CD14-positive monocyte (primary cell): Measurements from ENCODE around the gene TP53RK. TPM values are rescaled to one million over a fixed set of nuclear protein-coding genes. Genes with fewer than 3 reads are reported as not detected.

Experiments used
- DNase-seq, 3 donors: peaks; one replicate each; pipeline ENCODE4 v3.0.0-alpha.2; 2011 to 2022
- H2AFZ ChIP-seq: 2 replicates; pipeline ENCODE4 v1.6.0; 2012; ENCODE audit warnings: mild to moderate bottlenecking, low read depth, low read length, inconsistent platforms; ENCODE audit not compliant: insufficient read depth, poor library complexity, severe bottlenecking
- H3K27ac ChIP-seq, 2 donors: 1 replicate in 1 of 2; 2 replicates in 1 of 2; pipeline ENCODE4 v1.5.1; 2012 to 2013; ENCODE audit warnings: low read length in 2 of 2, control low read depth in 1 of 2, inconsistent platforms in 1 of 2, low read depth in 1 of 2, mild to moderate bottlenecking in 1 of 2
- H3K27me3 ChIP-seq, 2 donors: one replicate each; pipeline versions ENCODE4 v1.6.0 to v1.6.1; 2011 to 2013; ENCODE audit warnings: low read length in 2 of 2; ENCODE audit not compliant: control insufficient read depth in 2 of 2, insufficient read depth in 2 of 2
- H3K36me3 ChIP-seq, 2 donors: replicated peaks in 1 of 2; 1 replicate in 1 of 2; 2 replicates in 1 of 2; pipeline versions ENCODE4 v1.5.1 to v1.6.1; 2012 to 2013; ENCODE audit warnings: low read length in 2 of 2, control low read depth in 1 of 2, inconsistent platforms in 1 of 2, mild to moderate bottlenecking in 1 of 2; ENCODE audit not compliant: insufficient read depth in 2 of 2, control insufficient read depth in 1 of 2
- H3K4me1 ChIP-seq, 2 donors: 1 replicate in 1 of 2; 2 replicates in 1 of 2; pipeline versions ENCODE4 v1.5.1 to v1.6.1; 2012 to 2013; ENCODE audit warnings: low read length in 2 of 2, control low read depth in 1 of 2, inconsistent platforms in 1 of 2, mild to moderate bottlenecking in 1 of 2, moderate library complexity in 1 of 2; ENCODE audit not compliant: insufficient read depth in 2 of 2, control insufficient read depth in 1 of 2
- H3K4me2 ChIP-seq: replicated peaks from 2 replicates; pipeline ENCODE3; 2012; ENCODE audit warnings: low read length, moderate library complexity, mild to moderate bottlenecking; ENCODE audit not compliant: poor library complexity, severe bottlenecking; ENCODE audit errors: extremely low read depth
- H3K4me3 ChIP-seq, 3 experiments: fragments of 200-600 bp in 1 of 3; sonication (generic) in 1 of 3; replicated peaks in 1 of 3; 1 replicate in 2 of 3; 2 replicates in 1 of 3; pipeline ENCODE4 v1.5.1; 2011 to 2013; ENCODE audit warnings: low read length in 3 of 3, mild to moderate bottlenecking in 3 of 3, control low read depth in 2 of 3, low read depth in 2 of 3, inconsistent platforms in 1 of 3, moderate library complexity in 1 of 3
- H3K79me2 ChIP-seq: 2 replicates; pipeline ENCODE4 v1.6.0; 2012; ENCODE audit warnings: mild to moderate bottlenecking, control low read depth, inconsistent platforms, low read length, moderate library complexity; ENCODE audit not compliant: insufficient read depth
- H3K9ac ChIP-seq: 2 replicates; pipeline ENCODE4 v1.6.0; 2017; ENCODE audit warnings: low read length, mild to moderate bottlenecking; ENCODE audit not compliant: insufficient read depth, poor library complexity, severe bottlenecking
- H3K9me3 ChIP-seq, 2 donors: replicated peaks in 1 of 2; 1 replicate in 1 of 2; 2 replicates in 1 of 2; pipeline versions ENCODE4 v1.5.1 to v1.6.1; 2012 to 2013; ENCODE audit warnings: low read length in 2 of 2, control low read depth in 1 of 2; ENCODE audit not compliant: control insufficient read depth in 1 of 2, insufficient read depth in 1 of 2
- H4K20me1 ChIP-seq: 2 replicates; pipeline ENCODE4 v1.6.0; 2012; ENCODE audit warnings: mild to moderate bottlenecking, low read length, control low read depth, moderate library complexity; ENCODE audit not compliant: insufficient read depth
- H3K27ac Mint-ChIP-seq, 7 donors: one replicate each; pipeline ENCODE4 v1.8.0; 2020; ENCODE audit warnings: mild to moderate bottlenecking in 7 of 7, mixed read lengths in 7 of 7, moderate library complexity in 6 of 7, inconsistent platforms in 2 of 7
- H3K27me3 Mint-ChIP-seq, 3 donors: one replicate each; pipeline ENCODE4 v1.8.0; 2021 to 2022; ENCODE audit warnings: low read depth in 3 of 3, mild to moderate bottlenecking in 3 of 3, mixed read lengths in 3 of 3, moderate library complexity in 3 of 3, inconsistent platforms in 1 of 3
- H3K36me3 Mint-ChIP-seq, 2 donors: one replicate each; pipeline ENCODE4 v1.8.0; 2020; ENCODE audit warnings: mixed read lengths in 2 of 2, inconsistent platforms in 1 of 2, mild to moderate bottlenecking in 1 of 2
- H3K4me1 Mint-ChIP-seq: one replicate; pipeline ENCODE4 v1.8.0; 2020; ENCODE audit warnings: mild to moderate bottlenecking, mixed read lengths
- H3K4me3 Mint-ChIP-seq, 2 donors: one replicate each; pipeline ENCODE4 v1.8.0; 2020; ENCODE audit warnings: mild to moderate bottlenecking in 2 of 2, mixed read lengths in 2 of 2, moderate library complexity in 1 of 2
- H3K9me3 Mint-ChIP-seq, 7 donors: one replicate each; pipeline ENCODE4 v1.8.0; 2020 to 2022; ENCODE audit warnings: mixed read lengths in 7 of 7, mild to moderate bottlenecking in 6 of 7, moderate library complexity in 6 of 7, inconsistent platforms in 2 of 7
- whole genome bisulfite sequencing: methylation state at CpG from one replicate; pipeline ENCODE4 v1.1.5; 2013; ENCODE audit warnings: missing lambda C conversion rate; ENCODE audit not compliant: insufficient coverage; 5-methylcytosine and 5-hydroxymethylcytosine counted together
- intact Hi-C, 2 donors: fragments of 100-400 bp; cut with micrococcal nuclease; formaldehyde crosslinking; loops; one replicate each; pipeline versions ENCODE4 v1.15.0 to v1.15.1; 2023
- polyA plus RNA-seq, 3 donors: library from polyadenylated mRNA; depleted of rRNA in 1 of 3; unstranded in 2 of 3; stranded (reverse) in 1 of 3; fragments of 300-500 nt in 2 of 3; fragments of >200 nt in 1 of 3; fragmentation: Illumina TruSeq in 2 of 3; gene quantifications; 1 replicate in 2 of 3; 2 replicates in 1 of 3; pipeline ENCODE4 v1.2.3, GENCODE V29; 2012 to 2021
- TF ChIP-seq, protein P1 (sequence below): fragments of 200-600 bp; IDR thresholded peaks from one replicate; pipeline ENCODE4 v1.8.0; 2022; ENCODE audit warnings: antibody characterized with exemption, mild to moderate bottlenecking

TP53RK gene
- polyA plus RNA-seq, 3 donors, result 1.4 to 10.9 (median 9.5) TPM

DNA sequence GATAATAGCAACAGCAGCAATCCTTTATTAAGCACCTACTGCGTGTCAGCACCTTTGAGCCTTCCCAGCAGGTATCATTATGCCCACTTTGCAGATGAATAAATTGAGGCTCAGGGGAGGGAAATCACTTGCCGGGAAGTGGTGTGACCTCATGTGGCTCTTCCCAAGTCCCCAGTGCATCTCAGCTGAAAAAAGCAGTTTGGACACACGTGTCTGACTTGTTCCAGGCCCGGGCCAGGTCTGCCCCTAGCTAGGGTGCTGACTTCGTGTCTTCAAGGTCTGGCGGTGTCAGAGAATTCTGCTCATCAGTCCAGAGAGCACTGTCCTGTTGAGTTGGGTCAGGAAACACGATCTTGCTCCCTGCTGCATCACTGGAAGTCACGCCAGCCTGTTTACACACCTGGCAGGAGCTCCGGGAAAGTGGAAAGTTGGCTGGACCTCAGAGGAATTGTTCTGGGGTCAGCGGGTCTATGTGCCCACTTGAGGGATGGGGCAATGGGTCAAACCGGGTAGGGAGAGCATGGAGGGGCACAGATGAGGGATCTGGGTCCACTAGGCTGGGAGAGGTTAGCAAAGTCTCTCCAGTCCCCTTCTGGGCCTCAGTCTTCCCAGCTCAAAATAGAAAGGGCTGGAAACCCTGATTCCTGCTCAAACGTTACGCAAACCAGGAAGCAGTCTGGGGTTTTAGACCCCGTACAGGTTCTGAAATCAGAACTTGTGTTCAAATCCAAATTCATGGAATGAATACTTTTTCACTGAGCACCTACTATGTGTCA, 48.5 kb downstream of the TP53RK start:
- H3K4me2 ChIP-seq, result no peak overlapping the region
- no peaks in the 10 kb centered on the region for H3K4me1 ChIP-seq
- H3K4me1 Mint-ChIP-seq, result peaks cover 4% of the 10 kb centered on the region
- no peak for DNase-seq
- no peak overlapping the region for H3K27ac ChIP-seq
- no peaks in the 10 kb centered on the region for H3K27me3 ChIP-seq
- H3K36me3 Mint-ChIP-seq, result no peaks in the 10 kb centered on the region
- H3K9ac ChIP-seq, result no peak overlapping the region
- H3K27ac Mint-ChIP-seq, result no peak overlapping the region
- peaks cover 9 to 15% (median 12%) of the 10 kb centered on the region in 3 donors for H3K27me3 Mint-ChIP-seq
- no peaks in the 10 kb centered on the region for H3K9me3 ChIP-seq
- no peaks in the 10 kb centered on the region for H3K36me3 ChIP-seq
- H4K20me1 ChIP-seq, result no peaks in the 10 kb centered on the region
- no peaks in the 10 kb centered on the region for H3K9me3 Mint-ChIP-seq
- no peak overlapping the region for H3K4me3 ChIP-seq
- no peaks in the 10 kb centered on the region for H3K79me2 ChIP-seq
- no peak overlapping the region for H2AFZ ChIP-seq
- WGBS, result 71% methylated on average over 13 of the region's 14 CpGs
- intact Hi-C loops, result no loop called here
- TF ChIP-seq, protein P1, sequence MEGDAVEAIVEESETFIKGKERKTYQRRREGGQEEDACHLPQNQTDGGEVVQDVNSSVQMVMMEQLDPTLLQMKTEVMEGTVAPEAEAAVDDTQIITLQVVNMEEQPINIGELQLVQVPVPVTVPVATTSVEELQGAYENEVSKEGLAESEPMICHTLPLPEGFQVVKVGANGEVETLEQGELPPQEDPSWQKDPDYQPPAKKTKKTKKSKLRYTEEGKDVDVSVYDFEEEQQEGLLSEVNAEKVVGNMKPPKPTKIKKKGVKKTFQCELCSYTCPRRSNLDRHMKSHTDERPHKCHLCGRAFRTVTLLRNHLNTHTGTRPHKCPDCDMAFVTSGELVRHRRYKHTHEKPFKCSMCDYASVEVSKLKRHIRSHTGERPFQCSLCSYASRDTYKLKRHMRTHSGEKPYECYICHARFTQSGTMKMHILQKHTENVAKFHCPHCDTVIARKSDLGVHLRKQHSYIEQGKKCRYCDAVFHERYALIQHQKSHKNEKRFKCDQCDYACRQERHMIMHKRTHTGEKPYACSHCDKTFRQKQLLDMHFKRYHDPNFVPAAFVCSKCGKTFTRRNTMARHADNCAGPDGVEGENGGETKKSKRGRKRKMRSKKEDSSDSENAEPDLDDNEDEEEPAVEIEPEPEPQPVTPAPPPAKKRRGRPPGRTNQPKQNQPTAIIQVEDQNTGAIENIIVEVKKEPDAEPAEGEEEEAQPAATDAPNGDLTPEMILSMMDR, result no peak
- no peak overlapping the region for H3K4me3 Mint-ChIP-seq

DNA sequence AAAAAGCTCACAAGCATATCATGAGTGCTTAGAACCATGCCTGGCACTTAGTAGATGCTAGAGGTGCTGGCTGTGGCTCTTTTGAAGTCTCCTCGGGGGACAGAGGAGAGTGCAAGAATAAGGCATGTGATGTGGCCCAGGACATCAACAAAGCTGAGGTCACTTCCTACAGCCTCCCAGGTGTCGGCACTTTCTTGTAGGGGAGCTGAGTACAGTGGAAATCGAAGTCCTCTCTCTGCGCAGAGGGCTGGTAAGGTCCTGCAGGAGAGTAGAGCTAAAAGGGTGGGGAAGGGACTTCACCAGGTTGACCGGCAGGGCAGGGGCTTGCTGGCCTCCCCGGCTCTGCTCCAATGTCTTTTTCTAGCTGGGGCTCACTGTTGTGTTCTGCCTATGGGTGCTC, 49.2 kb downstream of the TP53RK start:
- 84% methylated on average over 4 of the region's 6 CpGs for WGBS
- Mint-ChIP-seq H3K9me3 (peaks cover 0 to 3% (median 0%) of the 10 kb centered on the region in 7 donors), H3K4me1 (peaks cover 6% of the 10 kb centered on the region), H3K4me3 (no peak overlapping the region), H3K36me3 (no peaks in the 10 kb centered on the region), H3K27me3 (peaks cover 9 to 14% (median 11%) of the 10 kb centered on the region in 3 donors), H3K27ac (no peak overlapping the region)
- Histone ChIP-seq H3K9me3 (no peaks in the 10 kb centered on the region), H4K20me1 (no peaks in the 10 kb centered on the region), H2AFZ (no peak overlapping the region), H3K4me2 (no peak overlapping the region), H3K27me3 (no peaks in the 10 kb centered on the region), H3K4me3 (no peak overlapping the region), H3K79me2 (no peaks in the 10 kb centered on the region), H3K27ac (no peak overlapping the region), H3K36me3 (no peaks in the 10 kb centered on the region), H3K9ac (no peak overlapping the region), H3K4me1 (no peaks in the 10 kb centered on the region)
- TF ChIP-seq, protein P1, result no peak
- intact Hi-C loops, result no loop called here
- DNase-seq, result no peak
